ENCODE results near the gene WNT2B. TPM values are rescaled to one million over a fixed set of nuclear protein-coding genes. Genes with fewer than 3 reads are reported as not detected.

WNT2B gene
- total RNA-seq, 1 donor from 2014 or later, result 6.0 TPM

GRCh38 chr1:112540226-112540794 lies 31.5 kb downstream of the WNT2B start:
- no peaks in the 10 kb centered on the region for H3K27me3 Mint-ChIP-seq (ENCODE audit: low read depth)
- no peak overlapping the region for H3K4me3 Mint-ChIP-seq (ENCODE audit: unreplicated experiment)
- TF ChIP-seq CTCF (IDR thresholded peaks at IDR 0.05), result no peak
- DNase-seq (ENCODE audit: low spot score), result no peak
- peaks cover 3% of the 10 kb centered on the region for H3K36me3 Mint-ChIP-seq (ENCODE audit: low read depth)
- no peaks in the 10 kb centered on the region for H3K9me3 Mint-ChIP-seq (ENCODE audit: low read depth)
- H3K4me1 Mint-ChIP-seq (ENCODE audit: low read depth), result peaks cover 59% of the 10 kb centered on the region
- peak overlapping the region; percentile 14 for H3K27ac Mint-ChIP-seq (ENCODE audit: unreplicated experiment)

- H3K27ac Mint-ChIP-seq (ENCODE audit: unreplicated experiment), result no peak overlapping the region
- no peak overlapping the region for H3K4me3 Mint-ChIP-seq (ENCODE audit: unreplicated experiment)
- H3K9me3 Mint-ChIP-seq (ENCODE audit: low read depth), result no peaks in the 10 kb centered on the region
- peaks cover 61% of the 10 kb centered on the region for H3K4me1 Mint-ChIP-seq (ENCODE audit: low read depth)
- no peak for TF ChIP-seq CTCF (IDR thresholded peaks at IDR 0.05)
- no peaks in the 10 kb centered on the region for H3K27me3 Mint-ChIP-seq (ENCODE audit: low read depth)
- no peak for DNase-seq (ENCODE audit: low spot score)
- H3K36me3 Mint-ChIP-seq (ENCODE audit: low read depth), result peaks cover 3% of the 10 kb centered on the region
Measured at GRCh38 chr1:112541299-112541698, 32.5 kb downstream of the WNT2B start.

- H3K27ac Mint-ChIP-seq (ENCODE audit: unreplicated experiment), result no peak overlapping the region
- TF ChIP-seq CTCF (IDR thresholded peaks at IDR 0.05), result no peak
- no peaks in the 10 kb centered on the region for H3K27me3 Mint-ChIP-seq (ENCODE audit: low read depth)
- no peak overlapping the region for H3K4me3 Mint-ChIP-seq (ENCODE audit: unreplicated experiment)
- H3K9me3 Mint-ChIP-seq (ENCODE audit: low read depth), result no peaks in the 10 kb centered on the region
- H3K4me1 Mint-ChIP-seq (ENCODE audit: low read depth), result peaks cover 52% of the 10 kb centered on the region
- no peak for DNase-seq (ENCODE audit: low spot score)
- H3K36me3 Mint-ChIP-seq (ENCODE audit: low read depth), result peaks cover 3% of the 10 kb centered on the region
Measured at GRCh38 chr1:112542206-112542973, 33.6 kb downstream of the WNT2B start.

- no peak for TF ChIP-seq CTCF (IDR thresholded peaks at IDR 0.05)
- DNase-seq (ENCODE audit: low spot score), result no peak
- Mint-ChIP-seq H3K27ac (ENCODE audit: unreplicated experiment) (peak overlapping the region; percentile 96), H3K9me3 (ENCODE audit: low read depth) (no peaks in the 10 kb centered on the region), H3K36me3 (ENCODE audit: low read depth) (peaks cover 3% of the 10 kb centered on the region), H3K4me3 (ENCODE audit: unreplicated experiment) (no peak overlapping the region), H3K4me1 (ENCODE audit: low read depth) (peaks cover 41% of the 10 kb centered on the region), H3K27me3 (ENCODE audit: low read depth) (no peaks in the 10 kb centered on the region)
Measured at GRCh38 chr1:112544011-112544688, 35.4 kb downstream of the WNT2B start.

- no peak overlapping the region for H3K4me3 Mint-ChIP-seq (ENCODE audit: unreplicated experiment)
- TF ChIP-seq CTCF (IDR thresholded peaks at IDR 0.05), result no peak
- no peaks in the 10 kb centered on the region for H3K27me3 Mint-ChIP-seq (ENCODE audit: low read depth)
- no peak for DNase-seq (ENCODE audit: low spot score)
- H3K27ac Mint-ChIP-seq (ENCODE audit: unreplicated experiment), result peak overlapping the region; percentile 96
- H3K36me3 Mint-ChIP-seq (ENCODE audit: low read depth), result peaks cover 2% of the 10 kb centered on the region
- H3K9me3 Mint-ChIP-seq (ENCODE audit: low read depth), result no peaks in the 10 kb centered on the region
- H3K4me1 Mint-ChIP-seq (ENCODE audit: low read depth), result peaks cover 40% of the 10 kb centered on the region
Measured at GRCh38 chr1:112544751-112545150, 36.0 kb downstream of the WNT2B start.

Data from chondrocyte (in vitro differentiated cells).